Measurements from ENCODE around the gene SLCO3A1.

SLCO3A1 gene

GRCh38 chr15:91895051-91895450 is 41.5 kb downstream of the SLCO3A1 start:
- Histone ChIP-seq H3K9ac (ENCODE audit: low read depth, low read length) (no peak overlapping the region; the same call in 1 of the 2 replicates), H3K9me3 (ENCODE audit: control insufficient read depth, insufficient read depth, low read length) (no peaks in the 10 kb centered on the region), H3K36me3 (ENCODE audit: insufficient read depth, low read length) (no peaks in the 10 kb centered on the region), H3K4me1 (ENCODE audit: insufficient read depth, low read length) (peaks cover 16% of the 10 kb centered on the region)

- peaks cover 11% of the 10 kb centered on the region for H3K4me1 ChIP-seq (ENCODE audit: insufficient read depth, low read length)
- H3K9ac ChIP-seq (ENCODE audit: low read depth, low read length) = no peak overlapping the region
- H3K9me3 ChIP-seq (ENCODE audit: control insufficient read depth, insufficient read depth, low read length) = no peaks in the 10 kb centered on the region
- H3K36me3 ChIP-seq (ENCODE audit: insufficient read depth, low read length) = no peaks in the 10 kb centered on the region
Measured at GRCh38 chr15:91896341-91897055, 43.0 kb downstream of the SLCO3A1 start.

- Histone ChIP-seq H3K9ac (ENCODE audit: low read depth, low read length) (no peak overlapping the region), H3K9me3 (ENCODE audit: control insufficient read depth, insufficient read depth, low read length) (no peaks in the 10 kb centered on the region), H3K36me3 (ENCODE audit: insufficient read depth, low read length) (no peaks in the 10 kb centered on the region), H3K4me1 (ENCODE audit: insufficient read depth, low read length) (peaks cover 11% of the 10 kb centered on the region)
Measured at GRCh38 chr15:91897585-91898372, 44.3 kb downstream of the SLCO3A1 start.

DNA sequence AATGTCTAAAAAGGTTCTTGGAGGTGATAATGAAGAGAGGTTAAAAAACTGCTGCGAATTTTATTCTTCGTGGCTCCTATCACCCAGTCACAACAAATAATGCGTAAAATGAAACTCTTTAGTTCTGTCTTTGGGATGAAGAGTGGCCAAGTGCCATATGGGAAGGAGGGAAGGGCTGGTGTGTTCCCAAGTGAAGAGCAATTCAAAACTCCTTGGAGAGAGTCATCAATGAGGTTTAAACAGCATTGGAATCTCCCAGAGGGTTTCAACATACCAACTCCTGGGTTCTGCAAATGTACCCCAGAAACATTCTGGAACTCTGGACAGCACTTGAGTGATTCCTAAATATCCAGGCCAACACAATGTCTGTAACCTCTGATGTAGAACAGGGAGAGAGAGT is 45.3 kb downstream of the SLCO3A1 start:
- no peaks in the 10 kb centered on the region for H3K36me3 ChIP-seq (ENCODE audit: insufficient read depth, low read length)
- H3K9me3 ChIP-seq (ENCODE audit: control insufficient read depth, insufficient read depth, low read length) = no peaks in the 10 kb centered on the region
- H3K9ac ChIP-seq (ENCODE audit: low read depth, low read length) = no peak overlapping the region
- peaks cover 11% of the 10 kb centered on the region for H3K4me1 ChIP-seq (ENCODE audit: insufficient read depth, low read length)

- no peak overlapping the region for H3K9ac ChIP-seq (ENCODE audit: low read depth, low read length)
- peaks cover 5% of the 10 kb centered on the region; the same call in 1 of the 2 replicates for H3K4me1 ChIP-seq (ENCODE audit: insufficient read depth, low read length)
- no peaks in the 10 kb centered on the region for H3K36me3 ChIP-seq (ENCODE audit: insufficient read depth, low read length)
- no peaks in the 10 kb centered on the region for H3K9me3 ChIP-seq (ENCODE audit: control insufficient read depth, insufficient read depth, low read length)
Measured at GRCh38 chr15:91904942-91905341, 51.4 kb downstream of the SLCO3A1 start.

DNA sequence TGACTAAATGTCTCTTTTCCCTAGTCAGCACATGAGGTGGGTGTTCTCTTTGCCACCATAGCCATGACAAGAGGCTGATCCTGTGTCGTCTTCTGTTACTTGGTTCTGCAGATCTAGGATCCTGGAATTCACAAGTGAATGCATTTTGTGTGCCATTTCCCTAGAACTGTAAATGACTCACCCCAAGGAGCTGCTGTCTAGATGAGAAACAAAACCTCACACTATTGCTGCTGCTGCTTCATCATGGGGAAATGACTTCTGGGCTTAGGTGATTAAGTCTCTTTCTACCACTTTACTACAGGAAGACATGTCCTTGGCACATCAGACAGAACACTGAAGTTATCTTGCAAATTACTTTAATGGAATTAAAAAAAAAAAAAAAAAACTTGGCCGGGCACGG is 54.9 kb downstream of the SLCO3A1 start:
- Histone ChIP-seq H3K9me3 (ENCODE audit: control insufficient read depth, insufficient read depth, low read length) (no peaks in the 10 kb centered on the region), H3K36me3 (ENCODE audit: insufficient read depth, low read length) (no peaks in the 10 kb centered on the region), H3K9ac (ENCODE audit: low read depth, low read length) (no peak overlapping the region), H3K4me1 (ENCODE audit: insufficient read depth, low read length) (peaks cover 5% of the 10 kb centered on the region; the same call in 1 of the 2 replicates)

DNA sequence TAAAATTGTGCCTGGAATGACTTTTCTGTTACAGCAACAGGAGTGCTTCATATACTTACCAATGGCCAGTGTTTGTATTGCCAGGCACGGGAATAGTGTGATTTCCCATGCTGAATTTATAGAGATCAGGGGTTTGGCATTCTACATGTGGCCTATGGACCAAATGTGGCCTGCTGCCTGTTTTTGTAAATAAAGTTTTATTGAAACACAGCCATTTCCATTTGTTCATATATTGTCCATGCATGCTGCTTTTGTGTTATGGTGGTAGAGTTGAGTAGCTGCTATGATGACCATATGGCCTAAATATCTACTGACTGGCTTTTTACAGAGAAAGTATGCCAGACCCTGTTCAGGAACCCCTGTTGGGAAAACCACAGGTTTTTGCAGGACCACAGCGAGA is 55.6 kb downstream of the SLCO3A1 start:
- no peaks in the 10 kb centered on the region for H3K36me3 ChIP-seq (ENCODE audit: insufficient read depth, low read length)
- peaks cover 5% of the 10 kb centered on the region; the same call in 1 of the 2 replicates for H3K4me1 ChIP-seq (ENCODE audit: insufficient read depth, low read length)
- H3K9me3 ChIP-seq (ENCODE audit: control insufficient read depth, insufficient read depth, low read length) = no peaks in the 10 kb centered on the region
- no peak overlapping the region for H3K9ac ChIP-seq (ENCODE audit: low read depth, low read length)

DNA sequence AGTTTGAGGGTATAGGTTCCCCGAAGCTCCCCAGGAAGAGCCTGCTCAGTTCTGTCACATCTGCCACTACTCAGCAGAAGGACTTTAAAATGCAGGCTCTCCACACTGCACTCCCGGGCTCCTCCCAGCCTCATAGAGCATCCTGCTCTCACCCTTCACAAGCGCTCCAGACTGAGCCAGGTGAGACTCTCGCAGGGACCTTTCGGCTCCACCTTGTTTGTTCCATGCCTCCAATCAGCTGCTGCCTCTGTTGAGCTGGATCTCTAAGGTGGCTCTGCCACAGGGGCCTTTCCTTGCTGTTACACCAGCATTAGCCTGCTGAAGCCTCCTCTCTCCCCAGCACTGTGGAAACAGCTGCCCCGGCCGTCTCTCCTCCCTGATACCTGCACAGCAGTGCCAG is 56.1 kb downstream of the SLCO3A1 start:
- H3K4me1 ChIP-seq (ENCODE audit: insufficient read depth, low read length) = peaks cover 5% of the 10 kb centered on the region; the same call in 1 of the 2 replicates
- H3K9me3 ChIP-seq (ENCODE audit: control insufficient read depth, insufficient read depth, low read length) = no peaks in the 10 kb centered on the region
- H3K36me3 ChIP-seq (ENCODE audit: insufficient read depth, low read length) = no peaks in the 10 kb centered on the region
- no peak overlapping the region for H3K9ac ChIP-seq (ENCODE audit: low read depth, low read length)

- Histone ChIP-seq H3K4me1 (ENCODE audit: insufficient read depth, low read length) (peaks cover 5% of the 10 kb centered on the region; the same call in 1 of the 2 replicates), H3K36me3 (ENCODE audit: insufficient read depth, low read length) (no peaks in the 10 kb centered on the region)
Measured at GRCh38 chr15:91911844-91912243, 58.3 kb downstream of the SLCO3A1 start.

GRCh38 chr15:91912336-91912735 is 58.8 kb downstream of the SLCO3A1 start:
- Histone ChIP-seq H3K9ac (ENCODE audit: low read depth, low read length) (no peak overlapping the region), H3K36me3 (ENCODE audit: insufficient read depth, low read length) (no peaks in the 10 kb centered on the region), H3K4me1 (ENCODE audit: insufficient read depth, low read length) (peaks cover 5% of the 10 kb centered on the region; the same call in 1 of the 2 replicates), H3K9me3 (ENCODE audit: control insufficient read depth, insufficient read depth, low read length) (no peaks in the 10 kb centered on the region)

More at GRCh38 chr15:91911844-91912243, 58.3 kb downstream of the SLCO3A1 start:
- H3K9ac ChIP-seq (ENCODE audit: low read depth, low read length) = no peak overlapping the region
- H3K9me3 ChIP-seq (ENCODE audit: control insufficient read depth, insufficient read depth, low read length) = no peaks in the 10 kb centered on the region

GRCh38 chr15:91913560-91913959 is 60.1 kb downstream of the SLCO3A1 start:
- Histone ChIP-seq H3K9ac (ENCODE audit: low read depth, low read length) (no peak overlapping the region), H3K9me3 (ENCODE audit: control insufficient read depth, insufficient read depth, low read length) (no peaks in the 10 kb centered on the region), H3K36me3 (ENCODE audit: insufficient read depth, low read length) (no peaks in the 10 kb centered on the region), H3K4me1 (ENCODE audit: insufficient read depth, low read length) (no peaks in the 10 kb centered on the region)

DNA sequence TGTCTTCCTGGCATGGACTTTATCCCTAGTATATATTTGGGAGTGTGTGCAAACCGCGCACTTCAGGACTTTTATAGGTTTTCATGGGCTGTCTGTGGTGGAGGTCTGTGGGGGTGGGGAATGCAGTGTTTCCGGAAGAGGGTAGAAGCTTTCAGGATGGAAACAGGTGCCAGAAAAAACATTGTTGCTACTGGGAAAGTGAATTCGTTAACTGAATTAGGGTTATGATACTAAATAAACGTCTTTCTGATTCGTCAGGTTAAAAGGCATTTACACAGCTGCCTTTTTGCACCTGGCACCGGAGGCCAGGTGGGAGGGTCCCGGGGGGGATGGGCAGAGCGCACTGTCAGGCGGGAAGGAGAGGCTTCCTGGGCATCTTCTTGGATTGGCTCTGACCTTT is 62.1 kb downstream of the SLCO3A1 start:
- Histone ChIP-seq H3K9me3 (ENCODE audit: control insufficient read depth, insufficient read depth, low read length) (no peaks in the 10 kb centered on the region), H3K9ac (ENCODE audit: low read depth, low read length) (no peak overlapping the region), H3K36me3 (ENCODE audit: insufficient read depth, low read length) (no peaks in the 10 kb centered on the region), H3K4me1 (ENCODE audit: insufficient read depth, low read length) (no peaks in the 10 kb centered on the region)

DNA sequence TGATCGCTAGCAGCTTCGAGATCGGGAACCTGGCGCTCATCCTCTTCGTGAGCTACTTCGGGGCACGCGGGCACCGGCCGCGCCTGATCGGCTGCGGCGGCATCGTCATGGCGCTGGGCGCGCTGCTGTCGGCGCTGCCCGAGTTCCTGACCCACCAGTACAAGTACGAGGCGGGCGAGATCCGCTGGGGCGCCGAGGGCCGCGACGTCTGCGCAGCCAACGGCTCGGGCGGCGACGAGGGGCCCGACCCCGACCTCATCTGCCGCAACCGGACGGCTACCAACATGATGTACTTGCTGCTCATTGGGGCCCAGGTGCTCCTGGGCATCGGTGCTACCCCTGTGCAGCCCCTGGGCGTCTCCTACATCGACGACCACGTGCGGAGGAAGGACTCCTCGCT is 62.5 kb downstream of the SLCO3A1 start:
- Histone ChIP-seq H3K9me3 (ENCODE audit: control insufficient read depth, insufficient read depth, low read length) (no peaks in the 10 kb centered on the region), H3K4me1 (ENCODE audit: insufficient read depth, low read length) (no peaks in the 10 kb centered on the region), H3K9ac (ENCODE audit: low read depth, low read length) (no peak overlapping the region), H3K36me3 (ENCODE audit: insufficient read depth, low read length) (no peaks in the 10 kb centered on the region)

- no peak overlapping the region for H3K9ac ChIP-seq (ENCODE audit: low read depth, low read length)
- no peaks in the 10 kb centered on the region for H3K36me3 ChIP-seq (ENCODE audit: insufficient read depth, low read length)
- no peaks in the 10 kb centered on the region for H3K9me3 ChIP-seq (ENCODE audit: control insufficient read depth, insufficient read depth, low read length)
- H3K4me1 ChIP-seq (ENCODE audit: insufficient read depth, low read length) = no peaks in the 10 kb centered on the region
Measured at GRCh38 chr15:91917686-91918360, 64.3 kb downstream of the SLCO3A1 start.

All from ES-I3 (cell line).